Erythroblast (primary cell): ENCODE measurements around the gene ARRB1.

Experiments used
- GATA1 ChIP-seq: IDR thresholded peaks from 2 replicates; pipeline ENCODE4 v1.6.1; 2011; ENCODE audit warnings: low read depth, mild to moderate bottlenecking, control low read depth, low read length, moderate library complexity
- POLR2A ChIP-seq: IDR thresholded peaks from 2 replicates; pipeline ENCODE4 v1.6.1; 2011; ENCODE audit warnings: mild to moderate bottlenecking, low read length

DNA sequence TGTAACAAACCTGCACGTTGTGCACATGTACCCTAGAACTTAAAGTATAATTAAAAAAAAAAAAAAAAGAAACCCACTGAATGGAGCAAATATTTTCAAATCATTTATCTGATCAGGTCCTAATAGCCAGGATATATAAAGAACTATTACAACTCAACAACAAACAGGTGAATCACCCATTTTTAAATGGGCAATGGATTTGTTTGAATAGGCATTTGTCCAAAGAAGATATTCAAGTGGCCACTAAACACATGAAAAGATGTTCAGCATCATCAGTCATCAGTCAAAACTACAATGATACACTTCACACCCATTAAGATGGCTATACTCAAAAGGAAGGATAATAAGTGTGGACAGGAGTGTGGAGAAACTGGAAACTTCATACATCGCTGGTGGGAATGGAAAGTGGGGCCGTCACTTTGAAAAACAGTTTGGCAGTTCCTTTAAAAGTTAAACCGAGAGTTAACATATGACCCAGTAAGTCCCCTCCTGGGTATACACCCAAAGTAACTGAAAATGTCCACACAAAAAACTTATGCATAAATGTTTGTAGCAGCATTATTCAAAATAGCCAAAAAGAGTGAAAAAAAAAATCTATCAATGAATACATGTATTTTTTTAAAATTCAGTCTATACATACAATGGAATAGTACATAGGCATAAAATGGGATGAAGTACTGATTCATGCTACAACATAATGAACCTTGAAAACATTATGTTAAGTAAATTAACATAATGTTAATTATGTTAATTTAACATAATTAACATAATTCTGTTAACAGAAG, 53.1 kb downstream of the ARRB1 start:
- no peak for TF ChIP-seq POLR2A
- no peak for TF ChIP-seq GATA1
